ENCODE data around the gene HOXA9.

- TF ChIP-seq POLR2A (IDR thresholded peaks at IDR 0.05): no peak
- peak in 1 of 11 experiments; percentile 8 for TF ChIP-seq CTCF (IDR thresholded peaks at IDR 0.05 in 8 of 11, conservative IDR thresholded peaks at IDR 0.05 in 3 of 11)
- TF ChIP-seq POLR2AphosphoS5 (IDR thresholded peaks at IDR 0.05): no peak
Observed at GRCh38 chr7:27208998-27209397, 43.7 kb upstream of the HOXA9 start.
